HPDE6-E6E7 (cell line): ENCODE measurements around the gene RTTN.
"Not testable (repeated sequence)": the region's sequence is repeated elsewhere in the genome, so short reads cannot be mapped to it uniquely, and the experiment has no call there.

ENCODE experiments used
- DNase-seq: peaks from one replicate; pipeline ENCODE4 v3.0.0; 2011; ENCODE audit warnings: missing footprints; ENCODE audit errors: extremely low spot score

Gene RTTN

DNA sequence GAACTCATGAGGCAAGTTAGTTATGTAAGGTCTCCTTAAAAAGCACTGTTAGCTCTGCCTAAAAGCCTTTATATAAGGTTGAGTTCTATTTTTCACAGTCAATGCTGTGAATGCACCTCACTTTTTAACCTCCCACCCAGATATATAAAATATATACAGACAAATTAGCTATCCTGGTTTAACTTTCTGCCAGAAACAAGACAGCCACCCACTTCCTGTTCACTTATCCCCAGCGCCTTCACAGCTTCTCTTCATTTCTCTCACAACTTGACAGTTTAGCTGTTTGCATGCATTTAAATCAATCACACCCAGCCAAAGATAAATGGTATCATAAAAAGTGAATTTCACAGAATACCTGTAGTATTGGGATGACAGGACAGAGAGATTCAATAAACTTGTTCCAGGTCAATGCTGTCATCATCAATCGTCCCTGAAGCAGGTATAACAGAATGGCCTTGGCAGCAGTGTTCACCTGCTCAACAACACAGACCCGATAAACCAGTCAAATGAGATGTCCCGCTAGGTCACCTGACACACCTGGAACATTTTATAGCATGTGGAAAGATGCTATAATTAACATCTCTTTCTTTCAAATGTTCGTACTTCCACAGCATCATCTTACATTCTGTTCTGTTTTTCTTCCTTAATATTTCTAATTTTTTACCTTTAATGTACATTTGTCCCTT is 55.7 kb downstream of the RTTN start:
- DNase-seq = no peak

DNA sequence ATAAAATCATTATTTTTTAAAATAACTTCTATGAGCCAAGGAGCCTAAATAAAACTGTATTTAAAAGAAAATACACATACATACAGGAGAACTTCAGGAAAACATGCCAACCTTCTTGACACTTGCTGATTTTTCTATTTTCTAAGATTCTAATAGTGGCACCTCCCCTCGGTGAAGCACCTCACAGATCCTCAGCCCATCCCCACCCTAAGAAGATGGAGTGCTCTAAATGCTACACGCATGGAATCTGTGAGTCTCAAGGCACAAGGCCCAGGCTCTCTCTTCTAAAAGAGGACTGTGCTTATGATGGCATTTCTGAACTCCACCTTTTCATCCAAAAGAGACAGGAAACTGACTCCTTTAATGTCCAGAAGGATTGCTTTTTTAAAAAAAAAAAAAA is 56.3 kb downstream of the RTTN start:
- DNase-seq = no peak

GRCh38 chr18:70148039-70148938 is 57.2 kb downstream of the RTTN start:
- no peak for DNase-seq

DNA sequence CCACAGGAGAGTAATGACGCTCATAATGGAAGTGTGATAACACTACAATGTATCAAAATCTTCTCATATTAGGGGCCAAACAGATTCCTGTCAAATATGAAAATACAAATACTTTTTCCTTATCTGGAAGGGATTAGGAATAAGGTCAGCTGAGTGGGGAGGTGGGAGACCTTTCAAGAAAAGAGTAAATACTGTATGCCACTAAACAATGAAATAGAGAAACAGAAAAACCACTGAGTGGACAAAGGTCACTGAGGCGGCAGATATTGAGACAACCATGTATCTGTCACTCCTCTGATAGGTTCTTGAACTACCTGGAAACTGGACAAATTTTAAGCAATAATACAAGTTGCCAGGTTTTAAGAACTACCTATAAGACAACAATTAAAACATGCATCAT is 59.3 kb downstream of the RTTN start:
- DNase-seq = no peak

DNA sequence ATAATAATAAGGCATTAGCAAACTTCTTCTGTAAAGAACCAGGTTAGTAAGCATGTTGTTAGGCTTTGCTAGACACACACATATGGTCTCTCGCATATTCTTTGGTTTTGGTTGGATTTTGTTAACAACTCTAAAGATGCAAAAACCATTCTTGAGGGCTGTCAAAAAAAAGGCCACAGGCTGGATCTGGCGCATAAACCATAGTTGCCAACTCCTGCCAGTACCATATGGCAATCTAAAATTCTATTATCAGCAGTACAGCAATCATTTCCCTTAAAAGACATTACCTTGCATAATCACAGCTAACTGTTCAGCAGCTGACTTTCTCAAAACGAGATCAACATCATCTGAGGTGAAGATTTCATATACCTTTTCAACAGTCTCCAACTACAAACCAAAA is 63.5 kb downstream of the RTTN start:
- no peak for DNase-seq

- DNase-seq = no peak
These were observed 66.3 kb downstream of the RTTN start for GRCh38 chr18:70139138-70139537.

DNA sequence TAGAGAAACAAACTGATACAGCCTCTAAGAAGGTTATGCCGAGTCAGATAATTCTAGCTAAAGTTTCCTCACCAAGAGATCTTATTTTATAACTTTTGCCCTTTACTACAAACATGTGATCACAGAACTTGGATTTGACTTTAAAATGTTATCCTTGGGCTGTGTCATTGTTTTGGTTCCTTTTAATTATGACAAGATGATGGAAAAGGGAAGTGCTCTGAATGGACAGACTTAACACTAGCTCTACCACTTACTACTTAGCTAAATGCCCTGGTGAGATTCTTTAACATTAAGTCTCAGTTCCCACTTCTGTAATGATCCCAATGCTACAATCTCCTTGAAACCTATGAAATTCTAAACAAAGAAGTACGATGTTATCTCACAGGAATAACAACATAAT is 69.9 kb downstream of the RTTN start:
- DNase-seq = no peak

- no peak for DNase-seq
These were observed 72.5 kb downstream of the RTTN start for GRCh38 chr18:70132999-70133398.

DNA sequence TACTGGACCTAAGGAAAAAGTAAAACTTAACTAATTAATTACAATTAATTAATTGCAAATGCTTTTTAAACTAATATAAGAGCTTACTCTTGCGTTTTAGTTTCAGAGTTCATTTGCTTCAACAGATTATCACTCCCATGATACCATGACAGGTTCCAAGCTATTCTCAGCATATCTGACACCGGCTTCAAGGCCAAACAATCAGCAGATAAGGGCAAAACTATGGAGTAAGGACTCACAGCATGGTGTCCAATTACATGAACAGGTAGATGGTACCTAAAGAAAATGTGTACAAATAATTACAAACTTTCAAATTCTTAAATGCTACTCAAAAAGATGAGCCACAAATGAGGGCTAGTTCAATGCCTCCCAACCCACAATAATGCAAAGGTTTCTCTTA is 77.2 kb downstream of the RTTN start:
- DNase-seq = no peak

- no peak for DNase-seq
These were observed 78.1 kb downstream of the RTTN start for GRCh38 chr18:70127359-70127758.

DNA sequence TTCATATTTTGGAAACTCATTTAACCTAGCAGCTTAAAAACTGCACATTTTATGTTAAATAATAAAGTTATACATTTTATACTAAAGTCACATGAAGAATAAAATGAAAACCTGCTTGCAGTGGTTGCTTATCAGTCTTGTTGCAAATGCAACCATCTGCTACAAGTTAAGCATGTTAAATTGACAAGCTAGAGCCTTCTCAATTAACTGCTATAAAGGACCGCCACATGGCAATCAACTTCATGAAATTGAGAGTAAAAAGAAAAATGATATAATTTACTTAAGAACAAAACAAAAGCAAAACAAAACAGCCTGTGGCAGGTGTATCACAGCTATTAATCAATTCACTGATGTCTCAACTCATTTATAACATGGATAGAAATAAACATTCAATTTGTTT is 78.7 kb downstream of the RTTN start:
- DNase-seq = no peak

DNA sequence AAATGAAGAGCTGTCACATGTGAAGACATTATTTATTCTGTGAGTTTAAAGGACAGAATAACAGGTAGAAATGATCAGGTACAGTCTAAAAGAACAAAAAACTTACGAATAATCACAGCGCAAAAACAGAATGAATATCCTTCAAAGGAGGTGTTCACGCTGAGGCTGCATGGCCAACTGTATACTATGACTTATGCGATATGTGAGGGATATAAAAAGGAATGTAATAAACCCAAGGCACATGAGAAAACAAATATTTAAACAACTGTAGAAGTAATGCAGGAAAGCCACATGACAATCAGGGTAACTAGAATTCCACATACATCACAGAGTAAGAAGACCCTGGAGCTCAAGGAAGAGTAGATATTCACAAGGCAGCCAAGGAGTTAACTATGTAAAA is 81.3 kb downstream of the RTTN start:
- DNase-seq = no peak

DNA sequence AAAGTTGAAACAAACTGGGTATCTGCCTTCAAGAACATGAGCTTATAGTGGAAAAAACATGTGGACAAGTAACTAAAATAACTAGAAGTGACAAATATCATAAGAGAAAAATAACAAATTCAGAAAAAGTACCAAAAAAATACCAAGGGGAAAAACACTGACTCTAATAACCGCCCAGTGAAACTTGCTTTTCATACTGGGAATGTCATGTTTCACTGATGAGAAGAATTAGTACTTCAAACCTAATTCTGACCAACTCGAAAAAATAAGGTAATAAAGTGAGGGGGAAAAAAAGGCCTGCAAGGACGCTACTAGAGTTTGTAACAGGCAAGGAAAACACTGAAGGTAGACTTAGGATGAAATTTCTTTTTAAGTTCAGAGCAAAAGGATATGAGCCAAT is 83.6 kb downstream of the RTTN start:
- DNase-seq = no peak

GRCh38 chr18:70116949-70117348 is 88.5 kb downstream of the RTTN start:
- no peak for DNase-seq

DNA sequence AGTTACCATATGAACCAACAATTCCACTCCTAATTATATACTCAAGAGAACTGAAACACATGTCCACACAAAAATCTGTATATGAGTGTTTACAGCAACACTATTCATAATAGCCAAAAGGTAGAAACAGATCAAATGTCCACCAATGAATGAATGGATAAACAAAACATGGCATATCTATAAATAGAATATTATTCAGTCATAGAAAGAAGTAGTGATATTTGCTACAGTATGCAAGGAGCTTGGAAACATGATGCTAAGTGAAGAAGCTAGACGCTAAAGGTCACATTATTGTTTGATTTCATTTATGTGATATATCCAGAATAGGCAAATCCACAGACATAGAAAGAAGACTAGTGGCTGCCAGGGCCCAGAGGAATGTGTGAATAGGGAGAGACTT is 92.0 kb downstream of the RTTN start:
- DNase-seq = no peak

DNA sequence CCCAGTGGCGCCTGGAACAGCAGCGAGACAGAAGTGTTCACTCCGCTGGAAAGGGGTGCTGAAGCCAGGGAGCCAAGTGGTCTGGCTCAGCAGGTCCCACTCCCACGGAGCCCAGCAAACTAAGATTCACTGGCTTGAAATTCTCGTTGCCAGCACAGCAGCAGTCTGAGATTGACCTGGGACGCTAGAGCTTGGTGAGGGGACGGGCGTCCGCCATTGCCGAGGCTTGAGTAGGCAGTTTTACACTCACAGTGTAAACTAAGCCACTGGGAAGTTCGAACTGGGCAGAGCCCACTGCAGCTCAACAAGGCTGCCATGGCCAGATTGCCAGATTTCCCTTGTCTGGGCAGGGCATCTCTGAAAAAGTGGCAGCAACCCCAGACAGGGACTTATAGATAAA is 94.8 kb downstream of the RTTN start:
- no peak for DNase-seq

DNA sequence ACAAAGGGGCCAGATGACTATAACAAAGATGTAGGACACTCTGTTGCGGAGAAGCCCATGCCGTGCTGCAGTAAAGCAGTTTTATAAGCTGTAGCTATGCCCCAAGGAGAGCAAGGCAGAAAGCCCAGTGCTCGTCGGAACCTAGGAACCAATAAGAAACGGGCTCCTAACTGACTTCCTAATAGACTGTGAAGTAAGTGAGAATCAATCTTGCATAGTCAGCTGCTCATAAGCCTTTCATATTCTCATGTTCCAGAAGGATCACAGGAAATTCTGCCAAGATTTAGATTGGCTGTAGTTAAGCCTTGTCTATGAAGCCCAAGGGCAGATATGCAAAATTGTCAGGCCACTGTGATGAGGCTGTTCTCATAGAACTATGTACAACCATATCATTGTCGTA is 98.4 kb downstream of the RTTN start:
- no peak for DNase-seq

GRCh38 chr18:70102854-70103253 is 102.6 kb downstream of the RTTN start:
- not testable (repeated sequence) for DNase-seq

- no peak for DNase-seq
These were observed 115.6 kb downstream of the RTTN start for GRCh38 chr18:70089858-70090257.

DNA sequence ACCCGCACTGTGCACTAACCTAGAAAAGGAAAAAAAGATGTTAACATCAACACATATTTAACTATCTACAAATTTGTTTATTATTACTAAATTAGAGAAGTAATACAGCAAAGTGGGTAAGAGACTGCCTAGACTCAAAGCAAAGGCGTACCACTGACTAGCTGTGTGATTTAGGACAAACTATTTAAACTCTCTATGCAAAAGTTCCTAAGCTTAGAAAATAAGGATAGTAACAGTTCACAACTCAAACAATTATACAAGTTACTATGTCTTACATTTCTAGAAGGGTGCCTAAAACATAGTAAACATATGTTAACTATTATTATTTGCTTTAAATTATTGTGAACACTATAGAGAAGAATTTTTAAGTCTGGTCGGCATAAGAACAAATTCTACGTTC is 119.4 kb downstream of the RTTN start:
- no peak for DNase-seq

GRCh38 chr18:70085641-70086040 is 119.8 kb downstream of the RTTN start:
- no peak for DNase-seq

DNA sequence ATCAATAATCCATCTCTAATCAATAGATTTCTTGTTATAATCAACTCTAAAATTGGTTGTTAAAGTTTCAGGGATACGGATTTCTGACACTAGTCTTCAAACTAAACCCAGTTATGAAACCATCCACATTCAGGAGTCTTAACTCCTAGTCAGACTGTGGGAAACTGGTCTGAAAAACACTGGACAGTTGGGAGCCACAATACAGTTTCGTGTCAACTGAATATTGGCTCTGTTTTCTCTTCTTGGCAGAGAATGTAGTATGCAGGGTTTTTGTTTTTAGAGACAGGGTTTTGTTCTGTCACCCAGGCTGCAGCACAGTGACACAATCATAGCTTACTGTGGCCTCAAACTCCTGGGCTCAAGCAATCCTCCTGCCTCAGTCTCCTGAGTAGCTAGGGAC is 123.1 kb downstream of the RTTN start:
- no peak for DNase-seq

DNA sequence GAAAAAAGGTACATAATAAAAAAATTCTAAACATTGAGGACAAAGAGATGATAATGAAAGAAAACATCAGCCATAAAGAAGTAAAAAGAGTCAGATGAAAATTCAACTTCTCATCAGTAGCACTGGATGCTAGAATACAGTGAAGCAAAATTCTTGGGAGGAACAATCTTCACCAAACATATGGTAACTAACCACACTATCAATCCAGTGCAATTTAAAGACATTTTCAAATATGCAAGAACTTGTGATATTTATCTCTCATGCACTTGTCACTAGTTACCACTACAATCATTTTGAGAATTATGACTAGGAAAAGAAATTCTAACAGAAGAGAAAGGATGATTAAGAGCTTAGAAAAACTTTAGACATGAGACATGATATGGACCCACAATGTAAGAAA is 127.4 kb downstream of the RTTN start:
- DNase-seq = no peak
